Right renal cortex interstitium (tissue), 3 donors: ENCODE measurements around the gene FAM161A. TPM values are rescaled to one million over a fixed set of nuclear protein-coding genes. Genes with fewer than 3 reads are reported as not detected.
"Not testable (repeated sequence)": the region's sequence is repeated elsewhere in the genome, so short reads cannot be mapped to it uniquely, and the experiment has no call there.

Experiments used
- DNase-seq, 3 donors: peaks; one replicate each; pipeline ENCODE4 v3.0.0-alpha.2; 2013; ENCODE audit warnings: low read depth in 3 of 3, low spot score in 2 of 3
- polyA plus RNA-seq, 3 donors: library from polyadenylated mRNA; unstranded; fragments of 120-200 nt; gene quantifications; one replicate each; pipeline ENCODE4 v1.2.1, GENCODE V29; 2013; ENCODE audit not compliant: insufficient read length in 3 of 3

FAM161A gene
- polyA plus RNA-seq, 3 donors = 15.9 to 16.7 (median 16.3) TPM

- DNase-seq = no peak
Observed at GRCh38 chr2:61845320-61845719, 8.5 kb downstream of the FAM161A start.

- DNase-seq = no peak
Observed at GRCh38 chr2:61841286-61841685, 12.6 kb downstream of the FAM161A start.

DNA sequence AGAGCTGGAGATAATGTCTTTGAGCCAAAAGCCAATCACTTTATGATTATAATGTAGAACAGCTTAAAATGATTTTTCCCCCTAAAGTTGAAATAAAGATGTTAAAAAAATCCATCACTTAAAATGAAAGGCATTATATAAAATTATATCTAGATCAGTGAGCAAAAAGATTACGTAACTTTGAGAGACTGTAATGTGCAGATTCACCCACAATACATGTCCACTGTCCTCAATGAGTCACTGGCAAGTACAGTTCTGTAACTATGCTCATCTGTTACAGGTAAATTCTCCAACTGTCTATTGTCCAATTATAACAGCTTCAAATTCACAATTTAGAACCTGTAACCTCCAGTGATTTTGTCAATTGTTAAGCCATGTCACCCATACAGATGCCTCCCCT is 19.0 kb downstream of the FAM161A start:
- no peak for DNase-seq

- DNase-seq = no peak
Observed at GRCh38 chr2:61833971-61834370, 19.9 kb downstream of the FAM161A start.

GRCh38 chr2:61832183-61832841 is 21.5 kb downstream of the FAM161A start:
- DNase-seq = no peak

DNA sequence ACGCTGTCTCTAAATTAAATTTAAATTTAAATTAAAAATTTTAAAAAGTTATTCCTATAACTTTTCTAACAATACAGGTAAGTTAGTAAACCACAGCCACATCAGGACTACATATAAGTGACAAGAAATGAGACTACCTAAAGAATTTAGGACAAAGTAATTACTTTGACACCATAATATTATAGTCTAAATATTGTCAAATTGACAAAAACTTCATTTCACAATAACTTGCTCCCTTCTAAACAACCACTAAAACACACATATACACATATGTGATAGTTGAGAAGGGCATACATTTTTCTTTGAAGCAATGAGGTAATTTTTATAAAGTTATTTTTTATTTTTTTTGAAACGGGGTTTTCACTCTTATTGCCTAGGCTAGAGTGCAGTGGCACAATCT is 31.6 kb downstream of the FAM161A start:
- DNase-seq = no peak

- DNase-seq = no peak
Observed at GRCh38 chr2:61816480-61817355, 37.1 kb downstream of the FAM161A start.

- no peak for DNase-seq
Observed at GRCh38 chr2:61814539-61815160, 39.2 kb downstream of the FAM161A start.

DNA sequence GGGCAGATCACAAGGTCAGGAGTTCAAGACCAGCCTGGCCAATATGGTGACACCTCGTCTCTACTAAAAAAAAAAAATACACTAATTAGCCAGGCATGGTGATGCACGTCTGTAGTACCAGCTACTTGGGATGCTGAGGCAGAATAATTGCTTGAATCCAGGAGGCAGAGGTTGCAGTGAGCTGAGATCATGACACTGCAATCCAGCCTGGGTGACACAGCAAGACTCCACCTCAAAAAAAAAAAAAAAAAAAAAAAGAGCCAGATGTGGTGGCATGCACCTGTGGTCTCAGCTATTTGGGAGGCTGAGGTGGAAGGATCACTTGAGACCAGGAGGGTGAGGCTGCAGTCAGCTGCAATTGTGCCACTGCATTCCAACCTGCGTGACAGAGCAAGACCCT is 40.5 kb downstream of the FAM161A start:
- DNase-seq = not testable (repeated sequence)

DNA sequence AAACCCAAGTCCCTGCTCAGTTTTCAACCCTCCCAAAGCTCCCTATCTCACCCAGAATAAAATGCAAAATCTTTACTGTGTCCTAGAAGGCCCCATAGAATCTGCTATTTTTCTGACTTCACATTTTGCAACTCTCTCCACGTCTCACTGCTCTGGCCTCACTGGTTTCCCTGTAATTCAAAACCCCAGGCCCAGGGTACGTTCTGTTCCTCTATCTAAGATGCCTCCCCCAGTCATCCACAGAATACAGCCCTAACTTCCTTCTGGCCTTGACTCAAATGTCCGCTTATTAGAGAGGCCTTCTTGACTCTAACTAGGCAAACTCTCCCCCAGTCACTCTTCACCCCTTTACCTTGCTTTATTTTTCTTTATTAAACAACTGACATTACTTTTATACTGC is 42.0 kb downstream of the FAM161A start:
- no peak for DNase-seq

- not testable (repeated sequence) for DNase-seq
Observed at GRCh38 chr2:61810203-61810602, 43.7 kb downstream of the FAM161A start.

DNA sequence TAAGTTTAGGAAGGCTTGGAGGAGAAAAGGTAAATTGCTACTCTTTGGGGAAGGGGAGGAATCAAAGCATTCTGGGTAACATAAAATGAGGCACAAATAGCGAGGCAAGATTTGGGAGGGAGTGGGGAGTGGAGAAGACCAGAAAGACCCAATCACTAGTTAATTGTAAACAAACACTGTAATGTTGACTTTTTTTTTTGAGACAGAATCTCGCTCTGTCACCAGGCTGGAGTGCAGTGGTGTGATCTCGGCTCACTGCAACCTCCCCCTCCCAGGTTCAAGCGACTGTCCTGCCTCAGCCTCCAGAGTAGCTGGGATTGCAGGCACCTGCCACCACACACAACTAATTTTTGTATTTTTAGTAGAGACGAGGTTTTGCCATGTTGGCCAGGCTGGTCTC is 45.2 kb downstream of the FAM161A start:
- not testable (repeated sequence) for DNase-seq

DNA sequence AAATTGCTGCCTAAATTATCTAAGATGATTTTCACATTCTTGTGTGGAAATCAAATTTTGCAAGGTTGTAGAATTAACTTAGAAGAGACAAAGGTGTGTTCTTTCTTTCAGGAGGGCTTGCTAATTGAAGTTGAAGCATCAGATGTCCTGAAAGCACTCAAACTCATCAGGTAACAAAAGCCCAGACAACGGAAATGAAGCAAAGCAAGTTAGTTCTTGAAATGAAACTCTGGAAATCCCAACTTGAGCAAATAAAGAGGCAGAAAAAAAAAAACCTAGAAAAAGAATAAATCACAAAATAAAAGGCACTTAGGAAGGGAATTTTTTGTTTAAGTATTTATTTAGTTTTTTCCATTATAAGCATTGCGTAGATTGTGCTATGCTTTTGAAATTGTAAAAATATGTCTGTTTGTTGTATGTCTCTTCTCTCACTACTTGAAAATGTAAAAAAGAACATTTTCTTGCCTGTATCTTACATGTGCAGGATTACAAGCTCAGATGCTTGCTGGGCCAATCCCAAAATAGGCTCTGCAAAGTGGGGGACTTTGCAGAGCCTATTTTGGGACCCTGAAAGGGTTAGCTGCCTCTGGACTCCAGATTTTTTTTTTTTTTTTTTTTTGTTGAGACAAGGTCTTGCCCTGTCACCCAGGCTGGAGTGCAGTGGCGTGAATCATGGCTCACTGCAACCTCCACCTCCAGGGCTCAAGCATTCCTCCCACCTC is 46.7 kb downstream of the FAM161A start:
- DNase-seq = no peak

DNA sequence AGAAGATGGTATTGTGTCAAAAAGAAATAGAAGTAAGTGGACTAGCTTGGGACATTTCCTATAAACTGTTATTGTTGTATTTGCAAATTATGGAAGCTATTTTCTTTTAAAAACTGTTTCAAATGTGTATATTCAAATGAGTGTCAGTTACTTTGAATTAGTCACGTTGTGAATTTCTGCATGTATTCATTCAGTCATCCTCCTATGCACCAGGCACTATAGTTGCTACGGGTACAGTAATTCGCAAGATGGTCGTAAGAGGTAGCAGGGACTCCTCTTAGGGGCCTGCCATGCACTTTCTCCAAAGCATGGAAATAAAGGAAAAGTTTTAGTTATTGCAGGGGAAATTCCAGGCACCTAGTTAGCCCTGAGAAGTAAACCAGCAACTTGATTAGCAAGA is 51.3 kb downstream of the FAM161A start:
- no peak for DNase-seq

- DNase-seq = no peak
Observed at GRCh38 chr2:61799099-61799498, 54.8 kb downstream of the FAM161A start.

DNA sequence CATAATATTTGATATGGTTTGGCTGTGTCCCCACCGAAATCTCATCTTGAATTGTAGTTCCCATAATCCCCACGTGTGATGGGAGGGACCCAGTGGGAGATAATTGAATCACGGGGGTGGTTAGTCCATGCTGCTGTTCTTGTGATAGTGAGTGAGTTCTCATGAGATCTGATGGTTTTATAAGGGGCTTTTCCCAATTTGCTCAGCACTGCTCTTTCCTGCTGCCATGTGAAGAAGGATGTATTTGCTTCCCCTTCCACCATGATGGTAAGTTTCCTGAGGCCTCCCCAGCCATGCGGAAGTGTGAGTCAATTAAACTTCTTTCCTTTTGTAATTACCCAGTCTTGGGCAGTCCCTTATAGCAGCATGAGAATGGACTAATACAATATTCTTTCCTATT is 56.4 kb downstream of the FAM161A start:
- not testable (repeated sequence) for DNase-seq

DNA sequence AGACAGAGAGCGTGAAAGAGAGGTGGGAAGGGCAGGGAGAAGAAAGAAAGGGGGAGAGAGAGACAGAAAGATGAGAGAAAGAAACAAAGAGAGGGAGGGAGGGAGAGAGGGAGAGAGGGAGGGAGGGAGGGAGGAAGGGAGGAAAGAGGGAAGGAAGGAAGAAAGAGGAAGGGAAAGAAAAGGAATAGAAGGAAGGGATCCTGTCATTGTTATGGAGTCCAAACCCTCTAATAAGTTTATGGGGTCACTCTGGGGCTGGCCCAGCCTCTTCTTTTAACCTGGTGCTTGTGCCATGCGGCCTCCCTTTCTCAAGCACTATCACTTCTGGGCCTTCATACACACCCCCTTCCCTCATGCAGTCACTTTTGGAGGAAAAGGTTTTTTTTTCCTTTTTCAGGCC is 58.5 kb downstream of the FAM161A start:
- no peak for DNase-seq

DNA sequence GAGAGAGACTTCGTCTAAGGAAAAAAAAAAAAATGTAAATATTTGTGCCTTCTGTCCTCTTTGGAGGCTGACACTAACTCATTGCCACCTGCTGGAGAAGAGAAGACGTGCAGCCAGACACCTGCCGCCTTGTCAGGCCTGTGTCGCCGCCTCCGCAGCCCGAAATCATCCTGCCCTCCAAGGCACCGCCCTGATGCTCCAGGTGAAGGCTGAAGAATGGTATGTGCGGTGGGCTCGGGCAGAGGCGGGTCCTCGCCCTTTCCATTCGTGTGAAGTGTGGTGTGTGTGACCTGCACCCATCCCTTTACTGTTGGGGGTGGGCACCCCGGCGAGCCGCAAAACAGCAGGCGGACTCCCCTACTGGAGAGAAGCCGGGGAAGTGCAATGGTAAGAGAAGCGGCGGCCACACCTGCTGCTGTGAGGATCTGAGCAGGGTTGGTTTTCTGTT is 60.4 kb downstream of the FAM161A start:
- peak in 2 of 3 donors; percentile 17 to 49 for DNase-seq

GRCh38 chr2:61792355-61792890 is 61.4 kb downstream of the FAM161A start:
- no peak for DNase-seq

- DNase-seq = no peak
Observed at GRCh38 chr2:61789807-61790602, 63.9 kb downstream of the FAM161A start.
